ENCODE data around the gene CHCHD6.

The CHCHD6 gene

GRCh38 chr3:126926684-126927400 lies 222.8 kb downstream of the CHCHD6 start:
- no peak for DNase-seq

- no peak for DNase-seq
Observed at GRCh38 chr3:126927401-126927750, 223.3 kb downstream of the CHCHD6 start.

- no peak for DNase-seq
Observed at GRCh38 chr3:126927846-126928245, 223.8 kb downstream of the CHCHD6 start.

- DNase-seq = no peak
Observed at GRCh38 chr3:126928921-126929474, 225.0 kb downstream of the CHCHD6 start.

GRCh38 chr3:126930936-126931600 lies 227.0 kb downstream of the CHCHD6 start:
- DNase-seq = no peak

GRCh38 chr3:126931806-126932187 lies 227.8 kb downstream of the CHCHD6 start:
- no peak for DNase-seq

GRCh38 chr3:126932188-126932931 lies 228.3 kb downstream of the CHCHD6 start:
- no peak for DNase-seq

GRCh38 chr3:126934031-126934531 lies 230.0 kb downstream of the CHCHD6 start:
- no peak for DNase-seq

GRCh38 chr3:126934991-126935390 lies 231.0 kb downstream of the CHCHD6 start:
- DNase-seq = no peak

- DNase-seq = no peak
Observed at GRCh38 chr3:126935756-126936509, 231.9 kb downstream of the CHCHD6 start.

GRCh38 chr3:126936853-126937425 lies 232.9 kb downstream of the CHCHD6 start:
- peak; percentile 56 for DNase-seq

- DNase-seq = no peak
Observed at GRCh38 chr3:126937533-126937932, 233.5 kb downstream of the CHCHD6 start.

GRCh38 chr3:126937973-126938372 lies 233.9 kb downstream of the CHCHD6 start:
- peak; percentile 43 for DNase-seq

- no peak for DNase-seq
Observed at GRCh38 chr3:126938520-126939337, 234.7 kb downstream of the CHCHD6 start.

GRCh38 chr3:126939338-126939718 lies 235.3 kb downstream of the CHCHD6 start:
- no peak for DNase-seq

GRCh38 chr3:126939733-126940132 lies 235.7 kb downstream of the CHCHD6 start:
- no peak for DNase-seq

- no peak for DNase-seq
Observed at GRCh38 chr3:126941721-126942270, 237.8 kb downstream of the CHCHD6 start.

GRCh38 chr3:126944089-126944965 lies 240.3 kb downstream of the CHCHD6 start:
- DNase-seq = no peak

- DNase-seq = no peak
Observed at GRCh38 chr3:126945171-126945721, 241.2 kb downstream of the CHCHD6 start.

- no peak for DNase-seq
Observed at GRCh38 chr3:126945891-126946290, 241.9 kb downstream of the CHCHD6 start.

Data from NCI-H2029 (cell line).